GM12878 (cell line): Measurements from ENCODE around the gene TRAF7. TPM values are rescaled to one million over a fixed set of nuclear protein-coding genes. Genes with fewer than 3 reads are reported as not detected.
"Not testable (repeated sequence)": the region's sequence is repeated elsewhere in the genome, so short reads cannot be mapped to it uniquely, and the experiment has no call there.

ENCODE experiments used
- ATAC-seq: fragments of 200-7000 bp; cut with Tn5 transposase; 3 replicates; pipeline ENCODE4 v1.9.1; 2020; ENCODE audit warnings: mild to moderate bottlenecking, moderate library complexity
- BruUV-seq: library from RNA; stranded (reverse); fragments of 400-500 nt; replicated peaks from 2 replicates; lab custom pipeline; 2021; lab: Mats Ljungman, UMichigan
- CTCF ChIA-PET: fragments of 300-600 bp; sonication (Branson Sonifier 250); formaldehyde crosslinking; extraction: SDS; loops from one replicate; lab custom pipeline; 2021; ENCODE audit warnings: inconsistent platforms; lab: Yijun Ruan, JAX
- POLR2A ChIA-PET: fragments of 350-600 bp; formaldehyde crosslinking; extraction: SDS; loops from one replicate; lab custom pipeline; 2021; ENCODE audit warnings: inconsistent platforms; lab: Charles Lee
- RAD21 ChIA-PET: fragments of 300-600 bp; sonication (Branson Sonifier 250); formaldehyde crosslinking; loops from one replicate; lab custom pipeline; 2023; ENCODE audit warnings: antibody characterized with exemption; ENCODE audit not compliant: unreplicated experiment; lab: Charles Lee
- SMC1A ChIA-PET: fragments of 300-600 bp; sonication (Branson Sonifier 250); formaldehyde crosslinking; loops from one replicate; lab custom pipeline; 2023; ENCODE audit not compliant: unreplicated experiment, uncharacterized antibody; lab: Charles Lee
- DNase-seq: peaks from one replicate; pipeline ENCODE4 v3.0.0-alpha.2; 2011; ENCODE audit warnings: low read depth, low spot score
- FAIRE-seq: peaks from 3 replicates; lab custom pipeline; 2011; peaks lifted over from hg19 to GRCh38; lab: Jason Lieb, UNC
- H2AFZ ChIP-seq: 2 replicates; pipeline ENCODE4 v1.6.0; 2011; ENCODE audit warnings: low read depth, low read length, control low read depth; ENCODE audit not compliant: control insufficient read depth
- H3K27ac ChIP-seq: 2 replicates; pipeline ENCODE4 v1.5.1; 2011; ENCODE audit warnings: control low read depth; ENCODE audit not compliant: control insufficient read depth, insufficient read depth
- H3K27me3 ChIP-seq, 2 experiments: replicated peaks in 1 of 2; 2 replicates each; pipeline versions ENCODE4 v1.6.0 to v1.6.1; 2011; ENCODE audit warnings: low read length in 1 of 2; ENCODE audit not compliant: control insufficient read depth in 2 of 2, insufficient read depth in 2 of 2
- H3K36me3 ChIP-seq, 2 experiments: 2 replicates each; pipeline ENCODE4 v1.5.1; 2011; ENCODE audit warnings: low read length in 1 of 2; ENCODE audit not compliant: control insufficient read depth in 2 of 2, insufficient read depth in 2 of 2
- H3K4me1 ChIP-seq: 2 replicates; pipeline ENCODE4 v1.6.1; 2011; ENCODE audit warnings: mild to moderate bottlenecking, low read length, moderate library complexity, mixed read lengths; ENCODE audit not compliant: control insufficient read depth, insufficient read depth
- H3K4me2 ChIP-seq: 2 replicates; pipeline ENCODE4 v1.6.0; 2011; ENCODE audit warnings: control low read depth; ENCODE audit not compliant: control insufficient read depth, insufficient read depth
- H3K4me3 ChIP-seq: fragments of 200-600 bp; sonication (generic); 2 replicates; pipeline ENCODE4 v1.5.1; 2016
- H3K79me2 ChIP-seq: 2 replicates; pipeline ENCODE4 v1.6.0; 2011; ENCODE audit warnings: low read length; ENCODE audit not compliant: control insufficient read depth, insufficient read depth
- H3K9ac ChIP-seq: 2 replicates; pipeline ENCODE4 v1.8.0; 2011; ENCODE audit warnings: low read length, control low read depth, mixed read lengths; ENCODE audit not compliant: control insufficient read depth, insufficient read depth
- H3K9me3 ChIP-seq: replicated peaks from 3 replicates; pipeline ENCODE4 v1.5.1; 2011; ENCODE audit warnings: mild to moderate bottlenecking, low read length; ENCODE audit not compliant: control insufficient read depth, insufficient read depth
- H4K20me1 ChIP-seq: 2 replicates; pipeline ENCODE4 v1.6.0; 2011; ENCODE audit not compliant: control insufficient read depth, insufficient read depth
- IRF4 ChIP-seq: IDR thresholded peaks from 2 replicates; pipeline ENCODE4 v1.6.1; 2011; ENCODE audit warnings: low read depth, low read length
- RAD21 ChIP-seq: IDR thresholded peaks from 2 replicates; pipeline ENCODE4 v1.6.1; 2011; ENCODE audit warnings: mild to moderate bottlenecking, low read depth, low read length, moderate library complexity; ENCODE audit not compliant: insufficient read depth
- WGBS: methylation state at CpG from one replicate; pipeline ENCODE4 v1.1.6; 2016; ENCODE audit warnings: low lambda C conversion rate; ENCODE audit not compliant: insufficient replicate concordance, insufficient coverage; ENCODE audit errors: missing lambda C conversion rate; 5-methylcytosine and 5-hydroxymethylcytosine counted together
- in situ Hi-C: fragments of 300-500 bp; cut with MboI; formaldehyde crosslinking; loops from 9 replicates; pipeline ENCODE4 v1.14.3; 2018; ENCODE audit warnings: mixed read lengths
- intact Hi-C: fragments of 100-400 bp; cut with micrococcal nuclease; formaldehyde crosslinking; loops from one replicate; pipeline ENCODE4 v1.14.2; 2022; ENCODE audit not compliant: unreplicated experiment
- polyA plus RNA-seq, 11 experiments: library from polyadenylated mRNA; depleted of rRNA in 4 of 11; unstranded in 6 of 11; stranded (reverse) in 5 of 11; fragments of >200 nt; fragmentation: Nextera tagmentation in 4 of 11; fragmentation: Illumina TruSeq in 1 of 11; extraction: Ambion mirVana in 4 of 11; extraction: Trizol in 1 of 11; gene quantifications; 1 replicate in 1 of 11; 2 replicates in 10 of 11; pipeline versions ENCODE4 v1.2.1 to v1.2.3, GENCODE V29; 2011 to 2016; ENCODE audit warnings: inconsistent platforms in 2 of 11, missing spikeins in 2 of 11, low read depth in 1 of 11
- total RNA-seq, 4 experiments: library from RNA; depleted of rRNA in 3 of 4; stranded (reverse); fragments of >200 nt in 3 of 4; fragmentation: Illumina TruSeq in 1 of 4; extraction: Trizol in 1 of 4; gene quantifications; 2 replicates each; pipeline versions ENCODE4 v1.2.1 to v1.2.3, GENCODE V29; 2013 to 2021
- TF ChIP-seq, protein P1 (sequence below), 3 experiments: IDR thresholded peaks in 2 of 3; conservative IDR thresholded peaks in 1 of 3; 2 replicates each; pipeline ENCODE4 v1.5.1; 2011; ENCODE audit warnings: low read depth in 3 of 3, low read length in 3 of 3, mild to moderate bottlenecking in 3 of 3, control low read depth in 2 of 3, moderate library complexity in 2 of 3, inconsistent platforms in 1 of 3, mixed read lengths in 1 of 3; ENCODE audit not compliant: control insufficient read depth in 2 of 3, insufficient read depth in 1 of 3; ENCODE audit errors: extremely low read depth in 1 of 3

Gene TRAF7
- total and polyA plus RNA-seq, 10 of the 15 experiments (the other 5 are each of a cell fraction or from before 2014, with no cell fraction given) = 0.61 to 87.0 (median 30.0) TPM

DNA sequence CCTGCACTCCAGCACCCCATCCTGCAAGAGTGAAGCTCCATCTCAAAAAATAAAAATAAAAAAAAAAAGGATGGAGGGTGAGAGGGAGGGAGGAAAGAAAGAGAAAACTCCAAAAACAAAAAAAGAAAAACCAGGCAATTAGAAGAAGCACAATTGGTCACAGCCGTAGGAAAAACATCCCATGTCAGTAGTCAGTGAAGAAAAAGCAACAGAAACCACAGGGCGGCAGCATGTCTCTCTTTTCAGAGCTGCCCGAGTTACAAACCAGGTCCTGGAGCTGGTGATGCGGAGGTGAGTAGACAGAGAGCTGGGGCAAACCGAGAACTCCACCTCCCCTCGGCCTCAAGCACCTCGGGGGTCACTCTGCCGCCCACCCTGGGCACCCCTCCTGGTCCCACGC, 34.3 kb upstream of the TRAF7 start:
- ChIA-PET SMC1A (interaction anchor here (0.7 to 1.2 kb wide), 6 partner anchors 15 to 130 kb away, joined by 3 to 4 read pairs (median 3); partner anchors contain the start of genes ECI1, PKD1 and TRAF7), CTCF (interaction anchor here (0.6 to 1.2 kb wide), 12 partner anchors 15 to 258 kb away, joined by 3 to 14 read pairs (median 3); partner anchors contain the start of gene PKD1), RAD21 (interaction anchor here (0.8 to 1.3 kb wide), 4 partner anchors 15 to 34 kb away, joined by 3 to 22 read pairs (median 4); partner anchors contain the start of genes PKD1 and TRAF7), POLR2A (interaction anchor here (1.5 kb wide), 1 partner anchor 19 kb away, joined by 3 read pairs; no protein-coding TSS in a partner anchor)
- H3K9ac ChIP-seq, H3K36me3 ChIP-seq, intact Hi-C loops, H3K27me3 ChIP-seq, H3K4me1 ChIP-seq, H3K79me2 ChIP-seq, in situ Hi-C loops, H2AFZ ChIP-seq, H3K4me3 ChIP-seq, H3K9me3 ChIP-seq, H3K4me2 ChIP-seq, H3K27ac ChIP-seq, H4K20me1 ChIP-seq, BruUV-seq, DNase-seq: not testable (repeated sequence)
- TF ChIP-seq, protein P1, sequence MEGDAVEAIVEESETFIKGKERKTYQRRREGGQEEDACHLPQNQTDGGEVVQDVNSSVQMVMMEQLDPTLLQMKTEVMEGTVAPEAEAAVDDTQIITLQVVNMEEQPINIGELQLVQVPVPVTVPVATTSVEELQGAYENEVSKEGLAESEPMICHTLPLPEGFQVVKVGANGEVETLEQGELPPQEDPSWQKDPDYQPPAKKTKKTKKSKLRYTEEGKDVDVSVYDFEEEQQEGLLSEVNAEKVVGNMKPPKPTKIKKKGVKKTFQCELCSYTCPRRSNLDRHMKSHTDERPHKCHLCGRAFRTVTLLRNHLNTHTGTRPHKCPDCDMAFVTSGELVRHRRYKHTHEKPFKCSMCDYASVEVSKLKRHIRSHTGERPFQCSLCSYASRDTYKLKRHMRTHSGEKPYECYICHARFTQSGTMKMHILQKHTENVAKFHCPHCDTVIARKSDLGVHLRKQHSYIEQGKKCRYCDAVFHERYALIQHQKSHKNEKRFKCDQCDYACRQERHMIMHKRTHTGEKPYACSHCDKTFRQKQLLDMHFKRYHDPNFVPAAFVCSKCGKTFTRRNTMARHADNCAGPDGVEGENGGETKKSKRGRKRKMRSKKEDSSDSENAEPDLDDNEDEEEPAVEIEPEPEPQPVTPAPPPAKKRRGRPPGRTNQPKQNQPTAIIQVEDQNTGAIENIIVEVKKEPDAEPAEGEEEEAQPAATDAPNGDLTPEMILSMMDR (IDR thresholded peaks at IDR 0.05 in 2 of 3, conservative IDR thresholded peaks at IDR 0.05 in 1 of 3; ENCODE audit: control insufficient read depth in 2 of 3, extremely low read depth in 1 of 3, insufficient read depth in 1 of 3, low read depth in 3 of 3, low read length in 3 of 3) = peak; percentile 26 to 49 (median 34); a peak in 4 of 6 replicates
- TF ChIP-seq RAD21 = peak; percentile 33; the same call in 1 of the 2 replicates
- peak; percentile 72 for TF ChIP-seq IRF4
- ATAC-seq (peak; percentile 89), FAIRE-seq (peak; percentile 35)
- 3% methylated on average over 8 of the region's 9 CpGs for WGBS
